AG04449 (cell line): ENCODE measurements around the gene RIPK3.
A peak's percentile ranks its signal among the peaks of the same experiment; 100 is the strongest.

Source experiments
- CTCF ChIA-PET: fragments of 350-600 bp; formaldehyde crosslinking; extraction: SDS; loops from one replicate; lab custom pipeline; 2021; ENCODE audit warnings: antibody characterized with exemption; lab: Yijun Ruan, JAX
- POLR2A ChIA-PET: fragments of 400-600, 350-600 bp; formaldehyde crosslinking; extraction: SDS; loops from one replicate; lab custom pipeline; 2020; ENCODE audit warnings: antibody characterized with exemption, inconsistent platforms; lab: Yijun Ruan, JAX
- DNase-seq: peaks from one replicate; pipeline ENCODE4 v3.0.0-alpha.2; 2010; ENCODE audit warnings: low read depth, low spot score
- H3K4me3 ChIP-seq: 2 replicates; pipeline ENCODE4 v1.5.1; 2011; ENCODE audit warnings: low read depth, mild to moderate bottlenecking, control low read depth, low read length
- TF ChIP-seq, protein P1 (sequence below): IDR thresholded peaks from one replicate; pipeline ENCODE4 v1.5.1; 2011; ENCODE audit warnings: mild to moderate bottlenecking, moderate library complexity, low read length, control low read depth, inconsistent platforms; ENCODE audit not compliant: insufficient read depth; ENCODE audit errors: missing control alignments

The RIPK3 gene

DNA sequence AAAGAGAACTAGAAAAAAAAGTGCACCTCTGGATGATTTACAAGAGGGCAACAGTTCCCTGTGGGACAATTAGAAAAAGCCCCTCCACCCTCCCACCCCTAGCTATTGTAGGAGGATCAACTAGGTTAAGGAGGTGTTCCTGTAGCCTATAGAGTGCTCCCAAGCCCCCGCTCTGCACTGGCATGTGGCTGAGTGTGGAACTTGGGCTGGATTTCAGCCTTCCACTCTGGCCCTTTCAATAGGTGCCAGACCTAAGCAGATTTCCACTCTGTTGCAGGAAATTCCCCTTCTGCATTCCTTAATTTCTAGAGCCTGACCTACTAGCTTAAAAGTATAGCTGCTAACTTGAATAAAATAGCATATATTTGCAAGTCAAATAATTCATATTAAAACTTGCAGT lies 31.0 kb upstream of the RIPK3 start:
- ChIA-PET POLR2A (interaction anchor here (2.0 to 4.6 kb wide), 3 partner anchors 8 to 61 kb away, joined by 5 to 26 read pairs (median 8); no protein-coding TSS in a partner anchor), CTCF (interaction anchor here (0.6 to 6.2 kb wide), 10 partner anchors 8 to 66 kb away, joined by 3 to 46 read pairs (median 5); partner anchors contain the start of genes CIDEB and LTB4R2)
- TF ChIP-seq, protein P1, sequence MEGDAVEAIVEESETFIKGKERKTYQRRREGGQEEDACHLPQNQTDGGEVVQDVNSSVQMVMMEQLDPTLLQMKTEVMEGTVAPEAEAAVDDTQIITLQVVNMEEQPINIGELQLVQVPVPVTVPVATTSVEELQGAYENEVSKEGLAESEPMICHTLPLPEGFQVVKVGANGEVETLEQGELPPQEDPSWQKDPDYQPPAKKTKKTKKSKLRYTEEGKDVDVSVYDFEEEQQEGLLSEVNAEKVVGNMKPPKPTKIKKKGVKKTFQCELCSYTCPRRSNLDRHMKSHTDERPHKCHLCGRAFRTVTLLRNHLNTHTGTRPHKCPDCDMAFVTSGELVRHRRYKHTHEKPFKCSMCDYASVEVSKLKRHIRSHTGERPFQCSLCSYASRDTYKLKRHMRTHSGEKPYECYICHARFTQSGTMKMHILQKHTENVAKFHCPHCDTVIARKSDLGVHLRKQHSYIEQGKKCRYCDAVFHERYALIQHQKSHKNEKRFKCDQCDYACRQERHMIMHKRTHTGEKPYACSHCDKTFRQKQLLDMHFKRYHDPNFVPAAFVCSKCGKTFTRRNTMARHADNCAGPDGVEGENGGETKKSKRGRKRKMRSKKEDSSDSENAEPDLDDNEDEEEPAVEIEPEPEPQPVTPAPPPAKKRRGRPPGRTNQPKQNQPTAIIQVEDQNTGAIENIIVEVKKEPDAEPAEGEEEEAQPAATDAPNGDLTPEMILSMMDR: no peak
- no peak for DNase-seq
- peak overlapping the region; percentile 88 for H3K4me3 ChIP-seq

- CTCF ChIA-PET: interaction anchor here (0.6 to 6.2 kb wide), 9 partner anchors 9 to 67 kb away, joined by 3 to 46 read pairs (median 5); partner anchors contain the start of gene CIDEB
- TF ChIP-seq, protein P1: no peak
- POLR2A ChIA-PET: interaction anchor here (2.0 to 4.6 kb wide), 3 partner anchors 9 to 61 kb away, joined by 5 to 26 read pairs (median 8); no protein-coding TSS in a partner anchor
- DNase-seq: no peak
- peak overlapping the region; percentile 88 for H3K4me3 ChIP-seq
Observed at GRCh38 chr14:24369907-24370687, 30.3 kb upstream of the RIPK3 start.

GRCh38 chr14:24369463-24369862 lies 29.7 kb upstream of the RIPK3 start:
- peak overlapping the region; percentile 88 for H3K4me3 ChIP-seq
- TF ChIP-seq, protein P1: no peak
- no peak for DNase-seq
- POLR2A ChIA-PET: interaction anchor here (2.4 to 4.6 kb wide), 2 partner anchors 10 to 12 kb away, joined by 8 to 26 read pairs; no protein-coding TSS in a partner anchor
- CTCF ChIA-PET: interaction anchor here (0.6 to 6.2 kb wide), 7 partner anchors 10 to 68 kb away, joined by 3 to 46 read pairs (median 5); no protein-coding TSS in a partner anchor

- ChIA-PET CTCF (interaction anchor here (1.2 to 6.2 kb wide), 5 partner anchors 10 to 67 kb away, joined by 3 to 46 read pairs (median 5); no protein-coding TSS in a partner anchor), POLR2A (interaction anchor here (0.6 to 4.6 kb wide), 2 partner anchors 13 to 67 kb away, joined by 5 to 26 read pairs; no protein-coding TSS in a partner anchor)
- peak overlapping the region; percentile 88 for H3K4me3 ChIP-seq
- TF ChIP-seq, protein P1: no peak
- peak; percentile 26 for DNase-seq
Observed at GRCh38 chr14:24368562-24369252, 28.9 kb upstream of the RIPK3 start.

DNA sequence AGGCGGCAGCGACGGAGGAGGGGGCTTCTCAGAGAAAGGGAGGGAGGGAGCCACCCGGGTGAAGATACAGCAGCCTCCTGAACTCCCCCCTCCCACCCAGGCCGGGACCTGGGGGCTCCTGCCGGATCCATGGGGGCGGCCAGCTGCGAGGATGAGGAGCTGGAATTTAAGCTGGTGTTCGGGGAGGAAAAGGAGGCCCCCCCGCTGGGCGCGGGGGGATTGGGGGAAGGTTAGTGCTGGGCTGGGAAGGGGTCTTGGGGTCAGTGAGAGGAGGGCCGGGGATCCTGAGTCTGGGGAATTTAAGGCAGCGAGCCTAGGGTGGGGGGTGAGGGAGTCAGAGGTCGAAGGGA lies 28.4 kb upstream of the RIPK3 start:
- ChIA-PET POLR2A (interaction anchor here (0.6 kb wide), 1 partner anchor 68 kb away, joined by 5 read pairs; no protein-coding TSS in a partner anchor), CTCF (interaction anchor here (1.5 to 6.2 kb wide), 3 partner anchors 9 to 63 kb away, joined by 3 to 46 read pairs (median 6); no protein-coding TSS in a partner anchor)
- TF ChIP-seq, protein P1: no peak
- DNase-seq: no peak
- peak overlapping the region; percentile 88 for H3K4me3 ChIP-seq
